ENCODE results near the gene RGL1.

Gene RGL1

GRCh38 chr1:183893561-183894289, 88.8 kb downstream of the RGL1 start:
- TF ChIP-seq CTCF (IDR thresholded peaks at IDR 0.05; ENCODE audit: low read depth, low read length), result no peak
- H3K4me3 ChIP-seq (ENCODE audit: low read depth, low read length), result no peak overlapping the region

GRCh38 chr1:183894290-183894565, 89.3 kb downstream of the RGL1 start:
- no peak overlapping the region for H3K4me3 ChIP-seq (ENCODE audit: low read depth, low read length)
- TF ChIP-seq CTCF (IDR thresholded peaks at IDR 0.05; ENCODE audit: low read depth, low read length), result no peak

GRCh38 chr1:183896466-183897048, 91.6 kb downstream of the RGL1 start:
- H3K4me3 ChIP-seq (ENCODE audit: low read depth, low read length), result no peak overlapping the region
- no peak for TF ChIP-seq CTCF (IDR thresholded peaks at IDR 0.05; ENCODE audit: low read depth, low read length)

GRCh38 chr1:183898001-183898396, 93.1 kb downstream of the RGL1 start:
- H3K4me3 ChIP-seq (ENCODE audit: low read depth, low read length), result no peak overlapping the region
- no peak for TF ChIP-seq CTCF (IDR thresholded peaks at IDR 0.05; ENCODE audit: low read depth, low read length)

GRCh38 chr1:183898610-183899009, 93.7 kb downstream of the RGL1 start:
- H3K4me3 ChIP-seq (ENCODE audit: low read depth, low read length), result no peak overlapping the region
- TF ChIP-seq CTCF (IDR thresholded peaks at IDR 0.05; ENCODE audit: low read depth, low read length), result no peak

- H3K4me3 ChIP-seq (ENCODE audit: low read depth, low read length), result no peak overlapping the region
- TF ChIP-seq CTCF (IDR thresholded peaks at IDR 0.05; ENCODE audit: low read depth, low read length), result no peak
Observed at GRCh38 chr1:183901748-183902330, 96.9 kb downstream of the RGL1 start.

- no peak for TF ChIP-seq CTCF (IDR thresholded peaks at IDR 0.05; ENCODE audit: low read depth, low read length)
- H3K4me3 ChIP-seq (ENCODE audit: low read depth, low read length), result no peak overlapping the region
Observed at GRCh38 chr1:183903101-183903500, 98.2 kb downstream of the RGL1 start.

All from WI38 (cell line).